Neuronal stem cell (in vitro differentiated cells): ENCODE results near the gene SORCS2.

Source experiments
- DNase-seq: peaks from one replicate; pipeline ENCODE4 v3.0.0-alpha.2; 2013; ENCODE audit warnings: low spot score
- H2AFZ ChIP-seq: one replicate; pipeline ENCODE4 v1.6.1; 2013; ENCODE audit warnings: mild to moderate bottlenecking, low read length, inconsistent platforms
- H2AK5ac ChIP-seq: 2 replicates; pipeline ENCODE4 v1.6.1; 2013; ENCODE audit warnings: low read depth, mild to moderate bottlenecking, inconsistent platforms, low read length, moderate library complexity, mixed read lengths
- H2BK120ac ChIP-seq: 2 replicates; pipeline ENCODE4 v1.6.1; 2013; ENCODE audit warnings: low read depth, mild to moderate bottlenecking, inconsistent platforms, low read length, moderate library complexity, mixed read lengths
- H2BK12ac ChIP-seq: one replicate; pipeline ENCODE4 v1.6.1; 2013; ENCODE audit warnings: low read length, inconsistent platforms
- H2BK15ac ChIP-seq: 2 replicates; pipeline ENCODE4 v1.6.1; 2013; ENCODE audit warnings: mild to moderate bottlenecking, low read length, inconsistent platforms, mixed read lengths
- H2BK5ac ChIP-seq: one replicate; pipeline ENCODE4 v1.6.1; 2013; ENCODE audit warnings: inconsistent platforms, mild to moderate bottlenecking, low read length, moderate library complexity
- H3K14ac ChIP-seq: one replicate; pipeline ENCODE4 v1.6.1; 2013; ENCODE audit warnings: low read length, inconsistent platforms
- H3K18ac ChIP-seq: 2 replicates; pipeline ENCODE4 v1.6.1; 2013; ENCODE audit warnings: low read length, inconsistent platforms
- H3K23ac ChIP-seq: 2 replicates; pipeline ENCODE4 v1.6.1; 2013; ENCODE audit warnings: low read depth, mild to moderate bottlenecking, mixed read lengths, low read length, inconsistent platforms; ENCODE audit not compliant: poor library complexity
- H3K27ac ChIP-seq: replicated peaks from 3 replicates; pipeline ENCODE4 v1.5.1; 2013; ENCODE audit warnings: low read length, inconsistent platforms
- H3K27me3 ChIP-seq, 3 experiments: 2 replicates each; pipeline ENCODE4 v1.6.1; 2013; ENCODE audit warnings: low read length in 3 of 3, mild to moderate bottlenecking in 2 of 3, inconsistent platforms in 1 of 3, low read depth in 1 of 3, mixed read lengths in 1 of 3, moderate library complexity in 1 of 3; ENCODE audit not compliant: control insufficient read depth in 3 of 3, insufficient read depth in 3 of 3
- H3K36me3 ChIP-seq, 2 donors: replicated peaks in 1 of 2; 2 replicates each; pipeline ENCODE4 v1.6.1; 2013; ENCODE audit warnings: low read length in 2 of 2; ENCODE audit not compliant: control insufficient read depth in 2 of 2, insufficient read depth in 2 of 2
- H3K4ac ChIP-seq: 2 replicates; pipeline ENCODE4 v1.6.1; 2013; ENCODE audit warnings: inconsistent platforms, mild to moderate bottlenecking, low read length, moderate library complexity
- H3K4me1 ChIP-seq, 2 donors: 1 replicate in 1 of 2; 2 replicates in 1 of 2; pipeline ENCODE4 v1.6.1; 2013; ENCODE audit warnings: low read length in 2 of 2, low read depth in 1 of 2; ENCODE audit not compliant: control insufficient read depth in 2 of 2, insufficient read depth in 1 of 2
- H3K4me2 ChIP-seq: one replicate; pipeline ENCODE4 v1.6.1; 2013; ENCODE audit warnings: mild to moderate bottlenecking, low read length, inconsistent platforms; ENCODE audit not compliant: insufficient read depth, poor library complexity, severe bottlenecking
- H3K4me3 ChIP-seq, 2 donors: 2 replicates each; pipeline ENCODE4 v1.5.1; 2013; ENCODE audit warnings: low read length in 2 of 2, mild to moderate bottlenecking in 2 of 2, inconsistent platforms in 1 of 2, moderate library complexity in 1 of 2
- H3K79me1 ChIP-seq: one replicate; pipeline ENCODE4 v1.6.1; 2013; ENCODE audit warnings: low read depth, mild to moderate bottlenecking, inconsistent platforms, low read length, moderate library complexity
- H3K9ac ChIP-seq: one replicate; pipeline ENCODE4 v1.6.1; 2013; ENCODE audit warnings: mild to moderate bottlenecking, low read depth, low read length, inconsistent platforms; ENCODE audit not compliant: poor library complexity
- H3K9me3 ChIP-seq, 2 donors: replicated peaks in 1 of 2; 2 replicates each; pipeline versions ENCODE3 to v1.6.1; 2013; ENCODE audit warnings: low read length in 2 of 2, mild to moderate bottlenecking in 2 of 2, inconsistent platforms in 1 of 2, low read depth in 1 of 2, mixed read lengths in 1 of 2, moderate library complexity in 1 of 2; ENCODE audit not compliant: control insufficient read depth in 2 of 2, insufficient read depth in 1 of 2
- H4K8ac ChIP-seq: one replicate; pipeline ENCODE4 v1.6.1; 2013; ENCODE audit warnings: low read depth, mild to moderate bottlenecking, inconsistent platforms, low read length, moderate library complexity
- H4K91ac ChIP-seq: one replicate; pipeline ENCODE4 v1.6.1; 2013; ENCODE audit warnings: low read length, low read depth, mild to moderate bottlenecking, inconsistent platforms; ENCODE audit not compliant: poor library complexity
- WGBS, 2 donors: extraction: QIAGEN DNeasy Blood & Tissue Kit; methylation state at CpG; one replicate each; pipeline ENCODE4 v1.1.7; 2013; ENCODE audit warnings: missing lambda C conversion rate in 2 of 2, mixed read lengths in 1 of 2; ENCODE audit not compliant: insufficient read length in 2 of 2, insufficient replicate concordance in 1 of 2; ENCODE audit errors: extremely low coverage in 2 of 2; 5-methylcytosine and 5-hydroxymethylcytosine counted together

Gene SORCS2

DNA sequence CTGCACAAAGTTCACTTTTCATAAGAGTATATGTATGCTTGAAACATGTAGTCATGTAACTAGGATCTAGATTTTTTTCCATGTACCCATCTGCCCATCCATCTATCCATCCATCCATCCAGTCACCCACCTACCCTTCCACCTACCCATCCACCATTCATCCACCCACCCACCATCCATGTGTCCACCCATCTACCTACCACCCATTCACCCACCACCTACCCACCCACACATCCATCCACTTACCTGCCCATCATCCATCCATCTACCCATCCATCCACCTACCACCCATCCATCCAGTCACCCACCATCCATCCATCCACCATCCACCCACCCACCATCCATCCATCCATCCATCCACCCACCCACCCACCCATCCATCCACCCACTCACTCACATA lies 364.2 kb downstream of the SORCS2 start:
- Histone ChIP-seq H3K4me2 (no peak overlapping the region), H4K8ac (no peak overlapping the region), H3K9me3 (peaks cover 0 to 11% of the 10 kb centered on the region in 2 donors), H3K79me1 (no peaks in the 10 kb centered on the region), H3K4ac (no peak overlapping the region), H2BK15ac (no peak overlapping the region), H2AFZ (no peak overlapping the region), H3K36me3 (no peaks in the 10 kb centered on the region), H3K23ac (no peak overlapping the region), H2BK12ac (no peak overlapping the region), H2AK5ac (no peak overlapping the region), H4K91ac (no peak overlapping the region), H3K27me3 (no peaks in the 10 kb centered on the region), H3K27ac (no peak overlapping the region), H3K9ac (no peak overlapping the region), H2BK120ac (no peak overlapping the region), H3K14ac (no peak overlapping the region), H3K4me1 (no peaks in the 10 kb centered on the region), H3K18ac (no peak overlapping the region), H3K4me3 (no peak overlapping the region), H2BK5ac (no peak overlapping the region)
- DNase-seq, result no peak

DNA sequence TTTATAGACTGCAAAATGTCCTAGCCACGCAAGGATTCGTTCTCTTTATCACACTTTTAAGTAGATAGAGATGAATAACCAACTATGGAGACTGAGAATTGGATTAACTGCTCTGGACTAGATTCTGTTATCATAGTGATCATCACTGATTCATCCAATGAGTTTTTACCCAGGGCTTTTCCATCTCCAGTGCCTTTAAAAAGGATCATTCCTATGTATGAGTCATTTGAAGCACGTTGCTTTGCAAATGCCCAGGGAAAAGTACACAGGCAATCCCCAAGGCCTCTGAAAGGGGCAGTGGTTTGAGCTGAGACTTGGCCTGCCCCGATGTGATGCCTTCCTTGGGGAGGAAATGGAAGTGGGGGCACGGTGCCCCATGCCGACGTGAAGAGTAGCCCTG lies 365.1 kb downstream of the SORCS2 start:
- H3K9me3 ChIP-seq, result peaks cover 0 to 9% of the 10 kb centered on the region in 2 donors
- H3K4me3 ChIP-seq, result no peak overlapping the region
- no peak overlapping the region for H4K8ac ChIP-seq
- no peak overlapping the region for H3K4me2 ChIP-seq
- no peaks in the 10 kb centered on the region for H3K36me3 ChIP-seq
- no peak for DNase-seq
- H4K91ac ChIP-seq, result no peak overlapping the region
- no peak overlapping the region for H3K14ac ChIP-seq
- no peaks in the 10 kb centered on the region for H3K79me1 ChIP-seq
- no peaks in the 10 kb centered on the region for H3K27me3 ChIP-seq
- no peak overlapping the region for H3K4ac ChIP-seq
- no peak overlapping the region for H2BK15ac ChIP-seq
- no peak overlapping the region for H3K9ac ChIP-seq
- H2AK5ac ChIP-seq, result no peak overlapping the region
- no peak overlapping the region for H2BK120ac ChIP-seq
- no CpG with 5 or more reads among the region's 7 CpGs for WGBS, 2 donors
- no peak overlapping the region for H3K23ac ChIP-seq
- no peaks in the 10 kb centered on the region for H3K4me1 ChIP-seq
- H2BK5ac ChIP-seq, result no peak overlapping the region
- no peak overlapping the region for H3K18ac ChIP-seq
- no peak overlapping the region for H2AFZ ChIP-seq
- no peak overlapping the region for H2BK12ac ChIP-seq
- no peak overlapping the region for H3K27ac ChIP-seq

DNA sequence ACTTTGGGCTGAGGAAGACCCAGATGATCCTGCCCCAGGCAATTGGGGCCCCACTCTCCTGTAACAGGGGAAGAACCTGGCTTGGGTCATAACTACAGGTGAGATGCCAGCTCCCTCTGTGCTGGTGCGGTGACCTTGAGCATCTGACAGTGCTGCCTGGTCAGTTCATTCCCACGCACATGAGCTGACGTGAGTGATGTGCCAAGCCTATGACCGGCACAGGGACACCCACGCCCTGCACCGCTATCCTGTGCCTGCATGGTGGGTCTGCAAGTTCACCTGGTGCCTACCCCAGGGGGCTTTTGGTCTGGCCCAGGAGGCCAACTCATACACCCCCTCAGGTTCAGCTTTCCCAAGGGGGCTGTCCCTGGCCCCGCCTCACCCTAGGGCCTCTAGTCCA lies 366.1 kb downstream of the SORCS2 start:
- Histone ChIP-seq H2AFZ (no peak overlapping the region), H3K9me3 (peaks cover 0 to 2% of the 10 kb centered on the region in 2 donors), H3K23ac (peak overlapping the region; percentile 50), H3K4me2 (no peak overlapping the region), H3K14ac (peak overlapping the region; percentile 17), H3K27ac (no peak overlapping the region), H2BK5ac (no peak overlapping the region), H3K27me3 (no peaks in the 10 kb centered on the region), H4K91ac (no peak overlapping the region), H4K8ac (no peak overlapping the region), H2BK15ac (no peak overlapping the region), H2BK120ac (no peak overlapping the region), H3K4me3 (no peak overlapping the region), H3K79me1 (no peaks in the 10 kb centered on the region), H3K4me1 (no peaks in the 10 kb centered on the region), H3K18ac (peak overlapping the region; percentile 53), H2BK12ac (peak overlapping the region; percentile 31), H3K4ac (no peak overlapping the region), H3K9ac (no peak overlapping the region), H2AK5ac (peak overlapping the region; percentile 15), H3K36me3 (no peaks in the 10 kb centered on the region)
- no peak for DNase-seq
- WGBS, 2 donors, result no CpG with 5 or more reads among the region's 7 CpGs

DNA sequence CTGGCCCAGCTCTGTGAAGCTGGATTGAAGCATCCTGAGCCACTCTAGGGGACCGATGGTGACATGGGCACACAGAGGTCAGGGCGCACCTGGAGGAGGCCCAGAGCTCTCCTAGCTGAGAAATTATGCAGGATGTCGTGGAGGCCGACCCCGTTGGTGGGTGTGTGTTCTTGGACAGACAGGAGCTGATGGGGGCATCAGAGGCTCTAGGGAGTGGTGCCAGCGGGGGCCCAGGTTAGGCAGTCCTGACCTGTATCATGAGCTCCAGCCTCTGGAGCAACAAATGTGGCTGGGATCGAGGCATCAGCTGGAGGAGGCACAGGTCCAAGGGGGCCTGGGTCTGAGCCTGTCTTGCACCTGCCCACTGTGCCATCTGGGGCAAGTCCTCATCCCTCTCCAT lies 367.0 kb downstream of the SORCS2 start:
- Histone ChIP-seq H2AK5ac (peak overlapping the region; percentile 15), H3K79me1 (no peaks in the 10 kb centered on the region)
- no CpG with 5 or more reads among the region's 7 CpGs for WGBS, 2 donors

More for the DNA sequence above, 367.0 kb downstream of the SORCS2 start:
- no peak overlapping the region for H4K91ac ChIP-seq
- H3K23ac ChIP-seq, result no peak overlapping the region
- no peak overlapping the region for H2BK120ac ChIP-seq
- no peak overlapping the region for H3K4me3 ChIP-seq
- no peak overlapping the region for H3K27ac ChIP-seq
- no peak overlapping the region for H2BK15ac ChIP-seq
- H3K14ac ChIP-seq, result no peak overlapping the region
- H3K36me3 ChIP-seq, result no peaks in the 10 kb centered on the region
- H3K4ac ChIP-seq, result no peak overlapping the region
- no peak overlapping the region for H3K18ac ChIP-seq
- no peak for DNase-seq
- no peak overlapping the region for H4K8ac ChIP-seq
- H2BK12ac ChIP-seq, result no peak overlapping the region
- H2AFZ ChIP-seq, result no peak overlapping the region
- H3K4me2 ChIP-seq, result no peak overlapping the region
- no peaks in the 10 kb centered on the region for H3K4me1 ChIP-seq
- no peaks in the 10 kb centered on the region for H3K9me3 ChIP-seq
- H2BK5ac ChIP-seq, result no peak overlapping the region
- H3K9ac ChIP-seq, result no peak overlapping the region
- no peaks in the 10 kb centered on the region for H3K27me3 ChIP-seq
